Measurements from ENCODE around the gene PLEKHA6. TPM values are rescaled to one million over a fixed set of nuclear protein-coding genes. Genes with fewer than 3 reads are reported as not detected.

Gene PLEKHA6
- total RNA-seq, 4 donors from 2014 or later = 4.3 to 13.2 (median 7.7) TPM

DNA sequence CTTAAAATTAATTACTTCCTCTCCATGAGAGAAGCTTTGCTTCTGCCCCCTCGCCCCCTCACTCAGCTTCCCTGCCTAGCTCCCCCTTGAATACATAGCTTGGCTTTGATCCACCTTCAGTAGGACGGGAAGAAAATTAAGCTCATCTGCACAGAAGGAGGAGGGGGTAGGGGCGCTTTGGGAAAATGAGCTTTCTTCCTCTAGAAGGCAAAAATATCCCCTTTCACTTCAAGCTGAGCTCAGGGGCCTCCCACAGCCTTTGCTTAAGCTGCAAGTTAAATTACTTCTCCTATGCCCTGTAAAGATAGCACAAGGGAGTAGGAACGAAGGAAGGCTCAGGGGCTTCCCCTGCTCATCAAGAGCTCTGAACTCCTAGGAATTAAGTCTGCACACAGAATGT, 80.8 kb downstream of the PLEKHA6 start:
- no peaks in the 10 kb centered on the region for H3K9me3 ChIP-seq
- no peak overlapping the region for H3K4me3 ChIP-seq
- H3K4me1 ChIP-seq = peaks cover 0 to under 1% of the 10 kb centered on the region in 2 donors
- no peak for DNase-seq
- ATAC-seq = no peak
- in situ Hi-C loops (cut with MboI; ENCODE audit: low sequenced_read_pairs in 4 of 4) = no loop called here
- H3K27me3 ChIP-seq = no peaks in the 10 kb centered on the region
- TF ChIP-seq CTCF (IDR thresholded peaks at IDR 0.05 in 4 of 5, conservative IDR thresholded peaks at IDR 0.05 in 1 of 5) = no peak
- no peak for TF ChIP-seq POLR2A (IDR thresholded peaks at IDR 0.05)
- no peak overlapping the region for H3K27ac ChIP-seq
- H3K36me3 ChIP-seq = no peaks in the 10 kb centered on the region
- intact Hi-C loops (cut with DNase I; ENCODE audit: low total_unique reads) = no loop called here

DNA sequence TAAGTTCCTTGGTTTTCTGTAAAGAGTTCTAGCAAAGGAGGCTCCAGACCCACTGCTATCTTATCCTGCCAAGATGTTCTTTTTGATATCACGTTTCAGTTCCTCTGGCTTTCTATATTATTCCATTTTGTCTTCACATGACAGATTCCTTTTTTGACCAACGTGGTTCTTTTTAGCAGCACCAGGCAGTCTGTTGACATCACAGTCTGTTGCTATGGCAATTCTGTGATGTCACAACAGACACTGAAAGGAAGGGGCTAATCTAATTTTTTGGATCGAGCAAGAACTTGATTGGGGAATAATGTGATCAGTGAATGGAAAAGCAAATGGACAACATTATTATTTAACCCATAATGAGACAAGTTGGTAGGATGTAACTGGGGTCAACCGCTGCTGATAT, 81.5 kb downstream of the PLEKHA6 start:
- in situ Hi-C loops (cut with MboI; ENCODE audit: low sequenced_read_pairs in 4 of 4) = no loop called here
- Histone ChIP-seq H3K27me3 (no peaks in the 10 kb centered on the region), H3K4me1 (no peaks in the 10 kb centered on the region), H3K4me3 (no peak overlapping the region), H3K36me3 (no peaks in the 10 kb centered on the region), H3K27ac (no peak overlapping the region), H3K9me3 (no peaks in the 10 kb centered on the region)
- TF ChIP-seq CTCF (IDR thresholded peaks at IDR 0.05 in 4 of 5, conservative IDR thresholded peaks at IDR 0.05 in 1 of 5) = no peak
- no peak for TF ChIP-seq POLR2A (IDR thresholded peaks at IDR 0.05)
- intact Hi-C loops (cut with DNase I; ENCODE audit: low total_unique reads) = no loop called here
- DNase-seq (no peak), ATAC-seq (no peak)

GRCh38 chr1:204277563-204278219, 82.0 kb downstream of the PLEKHA6 start:
- Histone ChIP-seq H3K27me3 (no peaks in the 10 kb centered on the region), H3K36me3 (no peaks in the 10 kb centered on the region), H3K4me1 (no peaks in the 10 kb centered on the region), H3K4me3 (no peak overlapping the region), H3K9me3 (no peaks in the 10 kb centered on the region), H3K27ac (no peak overlapping the region)
- no peak for DNase-seq
- in situ Hi-C loops (cut with MboI; ENCODE audit: low sequenced_read_pairs in 4 of 4) = no loop called here
- no peak for TF ChIP-seq POLR2A (IDR thresholded peaks at IDR 0.05)
- TF ChIP-seq CTCF (IDR thresholded peaks at IDR 0.05 in 4 of 5, conservative IDR thresholded peaks at IDR 0.05 in 1 of 5) = no peak
- intact Hi-C loops (cut with DNase I; ENCODE audit: low total_unique reads) = no loop called here
- no peak for ATAC-seq

- in situ Hi-C loops (cut with MboI; ENCODE audit: low sequenced_read_pairs in 4 of 4) (no loop called here), intact Hi-C loops (cut with DNase I; ENCODE audit: low total_unique reads) (no loop called here)
- no peak overlapping the region for H3K4me3 ChIP-seq
- H3K9me3 ChIP-seq = no peaks in the 10 kb centered on the region
- DNase-seq (no peak), ATAC-seq (no peak)
- TF ChIP-seq CTCF (IDR thresholded peaks at IDR 0.05 in 4 of 5, conservative IDR thresholded peaks at IDR 0.05 in 1 of 5) = no peak
- no peak overlapping the region for H3K27ac ChIP-seq
- no peaks in the 10 kb centered on the region for H3K4me1 ChIP-seq
- H3K36me3 ChIP-seq = no peaks in the 10 kb centered on the region
- no peaks in the 10 kb centered on the region for H3K27me3 ChIP-seq
Measured at GRCh38 chr1:204275695-204276370, 83.9 kb downstream of the PLEKHA6 start.
